Brain pericyte (primary cell): Measurements from ENCODE around the gene LZTFL1.
"Not testable (repeated sequence)": the region's sequence is repeated elsewhere in the genome, so short reads cannot be mapped to it uniquely, and the experiment has no call there.

Source experiments
- DNase-seq: peaks from one replicate; pipeline ENCODE4 v3.0.0-alpha.2; 2012; ENCODE audit warnings: low read depth, low spot score

Gene LZTFL1

DNA sequence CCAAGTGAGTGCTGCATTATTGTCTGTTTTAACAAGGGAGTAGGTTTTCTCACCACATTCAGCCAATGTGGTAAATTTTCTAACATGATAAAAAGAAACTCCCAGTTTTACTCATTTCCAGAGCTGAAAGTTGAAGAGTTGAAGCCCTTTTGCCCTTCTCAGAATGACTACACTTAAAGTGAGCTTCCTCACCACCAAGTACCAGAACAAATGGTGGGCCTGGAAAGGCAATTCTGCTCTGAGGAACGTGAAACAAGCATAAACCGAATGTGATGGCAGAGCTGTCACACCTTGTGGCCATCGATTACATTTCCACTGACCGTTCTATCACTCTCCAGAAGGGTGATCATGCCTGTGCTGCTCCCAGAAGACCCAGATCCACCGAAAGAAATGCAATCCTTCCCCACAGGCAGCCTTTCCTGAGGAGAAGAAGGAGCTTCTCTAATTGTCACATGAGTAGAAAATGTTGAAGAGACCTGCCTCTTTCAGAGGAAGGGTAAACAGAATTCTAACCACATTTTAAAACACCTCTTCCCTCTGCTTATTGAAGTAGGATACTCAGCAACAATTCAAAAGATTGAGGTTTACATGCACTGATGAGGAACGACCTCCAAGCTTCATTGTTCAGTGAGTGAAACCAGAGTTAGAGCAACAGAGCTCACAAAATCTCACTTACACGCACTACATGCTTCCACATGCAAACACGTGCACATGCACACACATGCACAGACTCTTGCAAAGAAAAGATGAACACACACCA, 23.0 kb upstream of the LZTFL1 start:
- no peak for DNase-seq

GRCh38 chr3:45861043-45861719, 19.3 kb upstream of the LZTFL1 start:
- DNase-seq, result no peak

GRCh38 chr3:45860481-45860880, 18.6 kb upstream of the LZTFL1 start:
- no peak for DNase-seq

DNA sequence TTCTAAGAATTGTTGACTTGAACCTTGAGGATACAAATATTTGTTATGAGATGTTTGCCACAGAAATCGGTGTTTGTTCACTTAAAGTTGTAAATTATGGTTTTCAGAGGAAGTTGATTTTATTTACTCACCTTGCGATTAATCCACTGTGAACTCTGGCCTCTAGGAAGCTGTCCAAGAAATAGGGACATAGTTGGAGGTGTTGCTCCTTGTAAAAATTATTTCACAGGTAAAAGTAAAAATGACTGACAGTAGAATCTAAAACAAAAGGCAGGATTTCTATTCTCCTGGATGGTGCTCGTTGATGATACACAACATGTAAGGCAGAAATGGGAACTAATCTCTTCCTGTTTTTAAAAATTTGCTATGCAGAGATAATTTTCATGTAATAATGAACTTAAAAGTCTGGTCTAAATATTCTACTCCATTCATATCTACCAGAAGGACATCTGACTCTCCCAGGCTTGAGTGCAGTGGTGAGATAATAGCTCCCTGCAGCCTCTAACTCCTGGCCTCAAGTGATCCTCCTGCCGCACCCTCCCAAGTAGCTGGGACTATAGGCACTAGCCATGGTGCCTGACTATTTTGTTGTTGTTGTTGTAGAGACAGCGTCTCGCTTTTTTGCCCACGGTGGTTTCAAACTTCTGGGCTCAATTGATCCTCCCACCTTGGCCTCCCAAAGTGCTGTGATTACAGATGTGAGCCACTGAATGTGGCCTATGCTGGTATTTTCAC, 17.1 kb upstream of the LZTFL1 start:
- DNase-seq, result no peak

GRCh38 chr3:45857024-45857423, 15.1 kb upstream of the LZTFL1 start:
- DNase-seq, result not testable (repeated sequence)

DNA sequence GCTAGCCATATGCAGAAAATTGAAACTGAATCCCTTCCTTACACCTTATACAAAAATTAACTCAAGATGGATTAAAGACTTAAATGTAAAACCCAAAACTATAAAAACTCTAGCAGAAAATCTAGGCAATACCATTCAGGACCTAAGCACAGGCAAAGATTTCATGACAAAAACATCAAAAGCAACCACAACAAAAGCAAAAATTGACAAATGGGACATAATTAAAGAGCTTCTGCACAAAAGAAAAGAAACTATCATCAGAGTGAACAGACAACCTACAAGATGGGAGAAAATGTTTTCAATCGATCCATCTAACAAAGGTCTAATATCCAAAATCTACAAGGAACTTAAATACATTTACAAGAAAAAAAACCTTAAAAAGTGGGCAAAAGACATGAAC, 14.4 kb upstream of the LZTFL1 start:
- DNase-seq, result not testable (repeated sequence)

GRCh38 chr3:45852828-45853227, 10.9 kb upstream of the LZTFL1 start:
- no peak for DNase-seq

DNA sequence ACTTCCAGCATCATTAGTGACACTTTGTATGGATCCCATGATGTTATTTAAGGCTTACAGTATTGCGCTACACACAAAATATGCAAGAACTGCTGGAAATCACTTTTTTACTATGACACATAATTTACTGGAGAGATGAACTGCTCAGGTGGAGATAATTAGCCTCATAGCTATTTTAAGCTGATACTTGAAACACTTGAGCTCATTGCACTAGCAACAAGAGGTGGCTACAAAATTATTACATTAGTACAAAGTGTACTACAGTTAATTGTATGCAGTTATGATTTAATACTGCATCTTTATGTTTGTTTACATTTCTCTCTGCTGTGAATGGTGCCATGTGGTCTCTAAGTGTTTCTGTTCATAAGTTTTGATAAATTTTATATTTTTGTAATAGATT, 6.5 kb upstream of the LZTFL1 start:
- DNase-seq, result no peak

GRCh38 chr3:45844616-45845015, 2.7 kb upstream of the LZTFL1 start:
- DNase-seq, result no peak

- DNase-seq, result no peak
Measured at GRCh38 chr3:45842851-45843625, 1.1 kb upstream of the LZTFL1 start.

- DNase-seq, result no peak
Measured at GRCh38 chr3:45841420-45841756, 531 bp downstream of the LZTFL1 start.

- DNase-seq, result no peak
Measured at GRCh38 chr3:45838466-45838865, 3.5 kb downstream of the LZTFL1 start.

GRCh38 chr3:45832699-45833098, 9.2 kb downstream of the LZTFL1 start:
- DNase-seq, result no peak

- DNase-seq, result no peak
Measured at GRCh38 chr3:45830121-45830520, 11.8 kb downstream of the LZTFL1 start.

DNA sequence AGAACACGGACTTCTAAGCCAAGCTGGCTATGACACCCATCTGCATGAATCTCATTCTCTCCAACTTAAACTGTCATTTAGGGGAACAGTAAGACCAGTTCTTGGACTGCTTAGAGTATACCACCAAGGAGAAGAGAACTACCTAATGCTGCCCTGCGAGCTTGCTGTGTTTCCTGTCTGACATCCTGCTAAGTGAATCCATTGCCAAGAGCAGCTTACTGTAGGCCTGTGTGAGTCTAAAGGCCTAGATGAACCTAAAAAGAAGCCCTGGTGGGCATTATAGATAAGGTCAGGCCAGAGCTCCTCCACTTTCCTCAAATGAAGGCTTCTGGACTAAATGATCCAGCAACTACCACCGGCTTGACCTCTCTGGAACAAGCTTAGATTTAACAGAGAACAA, 15.0 kb downstream of the LZTFL1 start:
- no peak for DNase-seq

DNA sequence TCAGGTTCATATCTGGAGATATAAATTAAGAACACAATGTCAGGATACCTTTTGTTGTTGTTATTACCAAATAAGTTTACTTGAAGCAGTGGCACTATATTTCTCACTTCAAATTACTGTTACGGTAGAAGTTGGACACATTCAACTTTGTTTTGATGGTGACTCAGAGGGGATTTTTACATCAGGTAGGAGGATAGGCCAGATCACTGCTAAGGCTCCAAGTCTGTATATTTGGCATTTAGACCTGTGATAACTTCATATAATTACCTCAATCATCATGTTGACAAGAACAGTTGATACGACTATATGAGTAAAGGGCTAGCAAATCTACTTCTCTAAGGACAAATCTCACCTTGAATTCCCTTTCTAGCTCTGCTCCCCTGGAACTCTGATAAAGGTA, 15.6 kb downstream of the LZTFL1 start:
- DNase-seq, result no peak

GRCh38 chr3:45821127-45821526, 20.8 kb downstream of the LZTFL1 start:
- DNase-seq, result no peak

GRCh38 chr3:45819543-45819942, 22.4 kb downstream of the LZTFL1 start:
- DNase-seq, result no peak

- peak; percentile 25 for DNase-seq
Measured at GRCh38 chr3:45817831-45818522, 23.9 kb downstream of the LZTFL1 start.

DNA sequence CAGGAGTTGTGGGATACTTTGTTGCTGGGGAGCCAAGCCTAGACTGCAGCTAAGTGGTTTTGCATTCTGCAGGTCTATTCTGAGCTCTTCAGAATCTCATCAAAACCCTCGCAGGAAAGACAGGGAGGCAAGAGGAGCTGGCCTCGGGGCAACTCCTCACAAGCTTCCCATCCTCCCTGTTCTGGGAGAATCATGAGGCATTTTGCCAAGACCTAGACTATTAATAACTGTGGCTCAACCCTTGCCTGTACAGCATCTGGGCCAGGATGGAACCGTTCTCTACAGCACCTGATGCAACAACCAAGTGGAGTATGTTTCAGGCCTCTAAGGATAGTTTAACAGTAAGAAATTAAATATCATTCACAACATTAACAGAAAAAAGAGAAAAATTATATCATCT, 25.4 kb downstream of the LZTFL1 start:
- no peak for DNase-seq

GRCh38 chr3:45814322-45814721, 27.6 kb downstream of the LZTFL1 start:
- DNase-seq, result no peak
